HCT116 (cell line): Measurements from ENCODE around the gene LEPR. TPM values are rescaled to one million over a fixed set of nuclear protein-coding genes. Genes with fewer than 3 reads are reported as not detected.

Experiments used
- ATAC-seq: fragments of 200-7000 bp; cut with Tn5 transposase; 2 replicates; pipeline ENCODE4 v1.9.1; 2020; ENCODE audit warnings: mild to moderate bottlenecking, moderate library complexity
- BruUV-seq: library from RNA; stranded (reverse); fragments of 400-500 nt; replicated peaks from 2 replicates; lab custom pipeline; 2021; lab: Mats Ljungman, UMichigan
- CTCF ChIA-PET: fragments of 300-600 bp; sonication (Branson Sonifier 250); formaldehyde crosslinking; loops from one replicate; lab custom pipeline; 2021; ENCODE audit warnings: antibody characterized with exemption; lab: Charles Lee
- POLR2A ChIA-PET: fragments of 300-600, 350-600 bp; sonication (Branson Sonifier 250); formaldehyde crosslinking; loops from one replicate; lab custom pipeline; 2021; ENCODE audit warnings: antibody characterized with exemption; lab: Charles Lee
- RAD21 ChIA-PET, 2 experiments: fragments of 300-600 bp; sonication (Branson Sonifier 250); formaldehyde crosslinking; loops; one replicate each; lab custom pipeline; 2023; ENCODE audit warnings: low total read pairs in 2 of 2; ENCODE audit not compliant: uncharacterized antibody in 2 of 2, unreplicated experiment in 2 of 2, low non-redundant PET in 1 of 2; lab: Charles Lee
- DNase-seq: peaks from one replicate; pipeline ENCODE4 v3.0.0-alpha.2; 2010; ENCODE audit warnings: low read depth, low spot score
- H2AFZ ChIP-seq: fragments of 200-600 bp; shearing (Covaris generic), sonication (generic); 2 replicates; pipeline ENCODE4 v1.6.1; 2017; ENCODE audit warnings: low read depth, mixed run types, mixed read lengths, antibody characterized with exemption, low read length; ENCODE audit not compliant: poor library complexity, severe bottlenecking
- H3K27ac ChIP-seq: 2 replicates; pipeline ENCODE4 v1.5.1; 2012; ENCODE audit warnings: low read depth, low read length
- H3K27me3 ChIP-seq: fragments of 200-600 bp; sonication (generic); 2 replicates; pipeline ENCODE4 v1.6.1; 2016; ENCODE audit warnings: mixed run types, low read length, mixed read lengths; ENCODE audit not compliant: insufficient read depth
- H3K36me3 ChIP-seq, 2 experiments: fragments of 200-500 bp in 1 of 2; fragments of 200-600 bp in 1 of 2; sonication (Bioruptor generic) in 1 of 2; sonication (generic) in 1 of 2; 2 replicates each; pipeline versions ENCODE4 v1.5.1 to v1.6.1; 2014 to 2016; ENCODE audit warnings: low read length in 2 of 2, inconsistent platforms in 1 of 2, mixed read lengths in 1 of 2, mixed run types in 1 of 2; ENCODE audit not compliant: insufficient read depth in 2 of 2, control insufficient read depth in 1 of 2
- H3K4me1 ChIP-seq, 2 experiments: fragments of 200-600 bp in 1 of 2; sonication (generic) in 1 of 2; 2 replicates each; pipeline versions ENCODE4 v1.5.1 to v1.6.1; 2012 to 2017; ENCODE audit warnings: low read length in 2 of 2, inconsistent platforms in 1 of 2, mild to moderate bottlenecking in 1 of 2, mixed read lengths in 1 of 2, mixed run types in 1 of 2, moderate library complexity in 1 of 2; ENCODE audit not compliant: insufficient read depth in 2 of 2, control insufficient read depth in 1 of 2
- H3K4me2 ChIP-seq: fragments of 200-600 bp; sonication (generic); 2 replicates; pipeline ENCODE4 v1.6.1; 2017; ENCODE audit warnings: mixed run types, low read length, mixed read lengths
- H3K4me3 ChIP-seq, 2 experiments: fragments of 200-600 bp in 1 of 2; sonication (generic) in 1 of 2; replicated peaks in 1 of 2; 2 replicates each; pipeline ENCODE4 v1.5.1; 2011 to 2016; ENCODE audit warnings: low read length in 2 of 2, control low read depth in 1 of 2, low read depth in 1 of 2, mild to moderate bottlenecking in 1 of 2, mixed read lengths in 1 of 2, mixed run types in 1 of 2
- H3K79me2 ChIP-seq: fragments of 200-600 bp; sonication (generic); 2 replicates; pipeline ENCODE4 v1.6.1; 2017; ENCODE audit warnings: mild to moderate bottlenecking, mixed run types, low read length, moderate library complexity, mixed read lengths; ENCODE audit not compliant: insufficient read depth
- H3K9ac ChIP-seq: fragments of 200-600 bp; sonication (generic); 2 replicates; pipeline ENCODE4 v1.6.1; 2016; ENCODE audit warnings: low read length, mixed read lengths
- H3K9me2 ChIP-seq: fragments of 200-600 bp; sonication (generic), shearing (Covaris generic); 2 replicates; pipeline ENCODE4 v1.6.1; 2017; ENCODE audit warnings: mixed run types, mild to moderate bottlenecking, moderate library complexity; ENCODE audit not compliant: insufficient read depth
- H3K9me3 ChIP-seq, 2 experiments: fragments of 200-500 bp in 1 of 2; fragments of 200-600 bp in 1 of 2; sonication (Bioruptor generic) in 1 of 2; sonication (generic) in 1 of 2; 2 replicates each; pipeline ENCODE4 v1.6.1; 2014 to 2017; ENCODE audit warnings: low read length in 2 of 2, mixed read lengths in 2 of 2, inconsistent platforms in 1 of 2, low read depth in 1 of 2, mild to moderate bottlenecking in 1 of 2, mixed run types in 1 of 2, moderate library complexity in 1 of 2; ENCODE audit not compliant: control insufficient read depth in 1 of 2, insufficient read depth in 1 of 2
- H4K20me1 ChIP-seq: fragments of 200-600 bp; sonication (generic), shearing (Covaris generic); 2 replicates; pipeline ENCODE4 v1.6.1; 2017; ENCODE audit warnings: mixed run types, mild to moderate bottlenecking, moderate library complexity; ENCODE audit not compliant: insufficient read depth
- ELF1 ChIP-seq: IDR thresholded peaks from 2 replicates; pipeline ENCODE4 v1.6.1; 2012; ENCODE audit warnings: low read depth, borderline replicate concordance
- EZH2 ChIP-seq: fragments of 200-600 bp; sonication (generic); IDR thresholded peaks from 2 replicates; pipeline ENCODE4 v1.6.1; 2017; ENCODE audit warnings: antibody characterized with exemption, mixed run types
- EZH2phosphoT487 ChIP-seq: fragments of 200-600 bp; IDR thresholded peaks from 2 replicates; pipeline ENCODE4 v1.6.1; 2018; ENCODE audit warnings: antibody characterized with exemption, borderline replicate concordance
- FOSL1 ChIP-seq: IDR thresholded peaks from 2 replicates; pipeline ENCODE4 v1.6.1; 2012; ENCODE audit warnings: low read depth
- JUND ChIP-seq: IDR thresholded peaks from 2 replicates; pipeline ENCODE4 v1.6.1; 2012
- POLR2AphosphoS5 ChIP-seq: IDR thresholded peaks from 2 replicates; pipeline ENCODE4 v1.6.1; 2011; ENCODE audit warnings: mild to moderate bottlenecking, low read depth, low read length, moderate library complexity
- RAD21 ChIP-seq: IDR thresholded peaks from 2 replicates; pipeline ENCODE4 v1.6.1; 2012; ENCODE audit warnings: low read depth, mild to moderate bottlenecking
- SRF ChIP-seq: IDR thresholded peaks from 2 replicates; pipeline ENCODE4 v1.6.1; 2012; ENCODE audit warnings: low read depth
- TCF7L2 ChIP-seq: IDR thresholded peaks from 2 replicates; pipeline ENCODE4 v1.7.0; 2011; ENCODE audit warnings: borderline replicate concordance, inconsistent platforms; ENCODE audit not compliant: insufficient read depth, insufficient read length; ENCODE audit errors: extremely low read depth
- ZFX ChIP-seq: fragments of 450-650 bp; IDR thresholded peaks from 2 replicates; pipeline ENCODE4 v1.6.1; 2017
- ZNF274 ChIP-seq: fragments of 200-500 bp; sonication (Bioruptor generic); IDR thresholded peaks from 2 replicates; pipeline ENCODE4 v1.6.1; 2014; ENCODE audit warnings: mild to moderate bottlenecking, low read depth, low read length, inconsistent platforms
- intact Hi-C: fragments of 100-400 bp; cut with micrococcal nuclease; formaldehyde crosslinking; loops from 2 replicates; pipeline ENCODE4 v1.10.0; 2022
- total RNA-seq: library from RNA; stranded (reverse); gene quantifications from one replicate; pipeline ENCODE4 v1.2.1, GENCODE V29; 2021; ENCODE audit not compliant: unreplicated experiment
- TF ChIP-seq, protein P1 (sequence below), 3 experiments: fragments of 200-600 bp in 1 of 3; sonication (generic) in 1 of 3; IDR thresholded peaks in 2 of 3; conservative IDR thresholded peaks in 1 of 3; 2 replicates each; pipeline ENCODE4 v1.5.1; 2012 to 2017; ENCODE audit warnings: low read depth in 2 of 3, low read length in 2 of 3, antibody characterized with exemption in 1 of 3, borderline replicate concordance in 1 of 3, control low read depth in 1 of 3, mild to moderate bottlenecking in 1 of 3, mixed read lengths in 1 of 3, mixed run types in 1 of 3, moderate library complexity in 1 of 3; ENCODE audit not compliant: insufficient read depth in 1 of 3
- TF ChIP-seq, protein P2 (sequence below): IDR thresholded peaks from 2 replicates; pipeline ENCODE4 v1.6.1; 2012; ENCODE audit warnings: low read depth

The LEPR gene
- total RNA-seq, 1 experiment from 2014 or later, result 6.0 TPM

DNA sequence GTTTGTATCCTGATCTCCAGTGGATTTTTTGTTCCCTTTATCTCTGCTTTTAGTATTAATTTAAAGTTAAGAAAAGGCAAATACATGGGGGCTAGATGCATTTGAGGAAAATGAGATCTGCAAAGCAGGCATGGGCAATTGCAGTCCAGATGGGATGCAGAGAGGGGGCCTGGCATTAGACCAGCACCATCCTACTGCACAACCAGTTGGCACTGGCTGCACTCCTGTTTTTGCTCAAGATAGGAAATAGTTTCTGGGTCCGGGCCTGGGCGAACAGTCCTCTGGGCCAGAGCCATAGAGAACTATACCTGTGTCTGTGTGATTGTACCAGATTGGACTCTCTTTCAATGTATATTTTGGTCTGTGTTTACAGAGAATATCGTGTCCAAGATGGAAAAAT is 34.0 kb upstream of the LEPR start:
- H3K4me3 ChIP-seq, result no peak overlapping the region
- no peak overlapping the region for H3K4me2 ChIP-seq
- no peaks in the 10 kb centered on the region for H4K20me1 ChIP-seq
- H3K4me1 ChIP-seq, result no peaks in the 10 kb centered on the region; a peak in 1 of 4 replicates
- H3K27ac ChIP-seq, result no peak overlapping the region
- ATAC-seq, result no peak
- H3K27me3 ChIP-seq, result no peaks in the 10 kb centered on the region
- H3K79me2 ChIP-seq, result no peaks in the 10 kb centered on the region
- TF ChIP-seq ZFX (no peak), JUND (no peak), ZNF274 (no peak), RAD21 (no peak), POLR2AphosphoS5 (no peak), EZH2phosphoT487 (no peak), ELF1 (no peak), SRF (no peak), FOSL1 (no peak), EZH2 (no peak), TCF7L2 (no peak)
- TF ChIP-seq, protein P1, sequence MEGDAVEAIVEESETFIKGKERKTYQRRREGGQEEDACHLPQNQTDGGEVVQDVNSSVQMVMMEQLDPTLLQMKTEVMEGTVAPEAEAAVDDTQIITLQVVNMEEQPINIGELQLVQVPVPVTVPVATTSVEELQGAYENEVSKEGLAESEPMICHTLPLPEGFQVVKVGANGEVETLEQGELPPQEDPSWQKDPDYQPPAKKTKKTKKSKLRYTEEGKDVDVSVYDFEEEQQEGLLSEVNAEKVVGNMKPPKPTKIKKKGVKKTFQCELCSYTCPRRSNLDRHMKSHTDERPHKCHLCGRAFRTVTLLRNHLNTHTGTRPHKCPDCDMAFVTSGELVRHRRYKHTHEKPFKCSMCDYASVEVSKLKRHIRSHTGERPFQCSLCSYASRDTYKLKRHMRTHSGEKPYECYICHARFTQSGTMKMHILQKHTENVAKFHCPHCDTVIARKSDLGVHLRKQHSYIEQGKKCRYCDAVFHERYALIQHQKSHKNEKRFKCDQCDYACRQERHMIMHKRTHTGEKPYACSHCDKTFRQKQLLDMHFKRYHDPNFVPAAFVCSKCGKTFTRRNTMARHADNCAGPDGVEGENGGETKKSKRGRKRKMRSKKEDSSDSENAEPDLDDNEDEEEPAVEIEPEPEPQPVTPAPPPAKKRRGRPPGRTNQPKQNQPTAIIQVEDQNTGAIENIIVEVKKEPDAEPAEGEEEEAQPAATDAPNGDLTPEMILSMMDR (IDR thresholded peaks at IDR 0.05 in 2 of 3, conservative IDR thresholded peaks at IDR 0.05 in 1 of 3; ENCODE audit: borderline replicate concordance in 1 of 3, insufficient read depth in 1 of 3, low read depth in 2 of 3, low read length in 2 of 3), result no peak
- TF ChIP-seq, protein P2, sequence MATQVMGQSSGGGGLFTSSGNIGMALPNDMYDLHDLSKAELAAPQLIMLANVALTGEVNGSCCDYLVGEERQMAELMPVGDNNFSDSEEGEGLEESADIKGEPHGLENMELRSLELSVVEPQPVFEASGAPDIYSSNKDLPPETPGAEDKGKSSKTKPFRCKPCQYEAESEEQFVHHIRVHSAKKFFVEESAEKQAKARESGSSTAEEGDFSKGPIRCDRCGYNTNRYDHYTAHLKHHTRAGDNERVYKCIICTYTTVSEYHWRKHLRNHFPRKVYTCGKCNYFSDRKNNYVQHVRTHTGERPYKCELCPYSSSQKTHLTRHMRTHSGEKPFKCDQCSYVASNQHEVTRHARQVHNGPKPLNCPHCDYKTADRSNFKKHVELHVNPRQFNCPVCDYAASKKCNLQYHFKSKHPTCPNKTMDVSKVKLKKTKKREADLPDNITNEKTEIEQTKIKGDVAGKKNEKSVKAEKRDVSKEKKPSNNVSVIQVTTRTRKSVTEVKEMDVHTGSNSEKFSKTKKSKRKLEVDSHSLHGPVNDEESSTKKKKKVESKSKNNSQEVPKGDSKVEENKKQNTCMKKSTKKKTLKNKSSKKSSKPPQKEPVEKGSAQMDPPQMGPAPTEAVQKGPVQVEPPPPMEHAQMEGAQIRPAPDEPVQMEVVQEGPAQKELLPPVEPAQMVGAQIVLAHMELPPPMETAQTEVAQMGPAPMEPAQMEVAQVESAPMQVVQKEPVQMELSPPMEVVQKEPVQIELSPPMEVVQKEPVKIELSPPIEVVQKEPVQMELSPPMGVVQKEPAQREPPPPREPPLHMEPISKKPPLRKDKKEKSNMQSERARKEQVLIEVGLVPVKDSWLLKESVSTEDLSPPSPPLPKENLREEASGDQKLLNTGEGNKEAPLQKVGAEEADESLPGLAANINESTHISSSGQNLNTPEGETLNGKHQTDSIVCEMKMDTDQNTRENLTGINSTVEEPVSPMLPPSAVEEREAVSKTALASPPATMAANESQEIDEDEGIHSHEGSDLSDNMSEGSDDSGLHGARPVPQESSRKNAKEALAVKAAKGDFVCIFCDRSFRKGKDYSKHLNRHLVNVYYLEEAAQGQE, result no peak
- TF ChIP-seq, all 23 proteins: peak for 0
- H3K36me3 ChIP-seq, result no peaks in the 10 kb centered on the region
- ChIA-PET RAD21 (no interaction called here), CTCF (no interaction called here), POLR2A (no interaction called here)
- H3K9me3 ChIP-seq, result no peaks in the 10 kb centered on the region
- DNase-seq, result no peak
- H2AFZ ChIP-seq, result no peak overlapping the region
- intact Hi-C loops, result no loop called here
- BruUV-seq, result no TSS peak
- H3K9ac ChIP-seq, result no peak overlapping the region
- no peaks in the 10 kb centered on the region for H3K9me2 ChIP-seq
